ENCODE measurements around the gene PIAS2.

DNA sequence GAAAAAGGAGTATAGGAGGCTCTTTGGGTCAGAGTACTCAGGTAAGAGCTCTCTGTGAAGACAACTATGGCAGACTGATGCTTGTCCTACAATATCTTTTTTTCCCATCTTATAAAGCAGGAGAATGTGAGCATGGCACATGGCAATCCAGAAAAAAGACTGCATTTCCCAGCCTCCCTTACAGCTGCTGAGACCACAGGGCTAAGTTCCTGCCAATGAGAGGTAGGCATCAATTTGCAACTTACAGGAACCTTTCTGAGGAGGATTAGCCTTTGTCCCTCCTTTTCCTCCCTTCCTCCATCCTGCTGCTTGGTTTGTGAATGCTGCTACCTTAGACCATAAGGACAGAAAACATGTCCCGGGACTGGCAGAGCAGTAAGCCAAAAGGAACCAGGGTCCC, 122.7 kb downstream of the PIAS2 start:
- TF ChIP-seq, protein P1, sequence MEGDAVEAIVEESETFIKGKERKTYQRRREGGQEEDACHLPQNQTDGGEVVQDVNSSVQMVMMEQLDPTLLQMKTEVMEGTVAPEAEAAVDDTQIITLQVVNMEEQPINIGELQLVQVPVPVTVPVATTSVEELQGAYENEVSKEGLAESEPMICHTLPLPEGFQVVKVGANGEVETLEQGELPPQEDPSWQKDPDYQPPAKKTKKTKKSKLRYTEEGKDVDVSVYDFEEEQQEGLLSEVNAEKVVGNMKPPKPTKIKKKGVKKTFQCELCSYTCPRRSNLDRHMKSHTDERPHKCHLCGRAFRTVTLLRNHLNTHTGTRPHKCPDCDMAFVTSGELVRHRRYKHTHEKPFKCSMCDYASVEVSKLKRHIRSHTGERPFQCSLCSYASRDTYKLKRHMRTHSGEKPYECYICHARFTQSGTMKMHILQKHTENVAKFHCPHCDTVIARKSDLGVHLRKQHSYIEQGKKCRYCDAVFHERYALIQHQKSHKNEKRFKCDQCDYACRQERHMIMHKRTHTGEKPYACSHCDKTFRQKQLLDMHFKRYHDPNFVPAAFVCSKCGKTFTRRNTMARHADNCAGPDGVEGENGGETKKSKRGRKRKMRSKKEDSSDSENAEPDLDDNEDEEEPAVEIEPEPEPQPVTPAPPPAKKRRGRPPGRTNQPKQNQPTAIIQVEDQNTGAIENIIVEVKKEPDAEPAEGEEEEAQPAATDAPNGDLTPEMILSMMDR (IDR thresholded peaks at IDR 0.05 in 8 of 11, conservative IDR thresholded peaks at IDR 0.05 in 3 of 11): no peak
- no peak for TF ChIP-seq POLR2A (IDR thresholded peaks at IDR 0.05)
- no peak for TF ChIP-seq POLR2AphosphoS5 (IDR thresholded peaks at IDR 0.05)
